Epidermal melanocyte (primary cell): Measurements from ENCODE around the gene WDPCP.
"Not testable (repeated sequence)": the region's sequence is repeated elsewhere in the genome, so short reads cannot be mapped to it uniquely, and the experiment has no call there.

Experiments used
- DNase-seq: peaks from one replicate; pipeline ENCODE4 v3.0.0; 2011; ENCODE audit warnings: low spot score; ENCODE audit not compliant: insufficient read length

WDPCP gene

DNA sequence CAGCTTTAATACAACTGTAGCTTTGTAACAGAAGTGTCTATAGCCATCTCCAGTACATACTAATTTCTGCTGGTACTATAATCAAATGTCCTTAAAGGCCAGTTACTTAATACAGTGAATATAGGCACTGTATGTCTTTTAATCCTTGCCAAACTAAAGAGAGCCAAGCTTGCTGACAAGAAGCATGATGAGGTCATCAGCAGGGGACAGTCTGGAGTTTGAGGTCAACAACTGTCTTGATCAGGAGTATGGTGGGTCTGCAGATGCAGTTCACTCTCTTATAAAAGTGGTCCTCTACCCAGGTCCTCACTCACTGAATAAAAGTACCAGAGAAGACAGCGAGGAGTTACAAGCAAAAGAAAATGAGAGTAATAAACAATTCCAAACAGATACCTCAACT lies 219.1 kb downstream of the WDPCP start:
- no peak for DNase-seq

DNA sequence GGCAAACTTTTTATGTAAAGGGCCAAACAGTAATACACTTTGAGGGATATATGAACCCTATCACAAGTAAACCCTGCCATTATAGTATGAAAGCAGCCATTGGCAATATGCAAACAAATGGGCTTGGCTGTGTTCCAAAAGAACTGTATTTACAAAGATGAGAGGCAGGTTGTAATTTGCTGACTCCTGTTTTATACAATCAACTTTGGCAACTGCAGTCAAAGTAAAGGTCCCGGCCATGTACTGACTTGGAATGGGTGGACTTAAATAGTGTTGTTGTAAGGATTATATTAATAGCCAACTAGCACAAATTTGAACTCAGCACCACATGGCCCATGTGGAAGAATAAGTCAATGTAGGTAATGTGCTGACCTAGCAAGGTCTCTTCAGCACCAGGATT lies 223.4 kb downstream of the WDPCP start:
- no peak for DNase-seq

DNA sequence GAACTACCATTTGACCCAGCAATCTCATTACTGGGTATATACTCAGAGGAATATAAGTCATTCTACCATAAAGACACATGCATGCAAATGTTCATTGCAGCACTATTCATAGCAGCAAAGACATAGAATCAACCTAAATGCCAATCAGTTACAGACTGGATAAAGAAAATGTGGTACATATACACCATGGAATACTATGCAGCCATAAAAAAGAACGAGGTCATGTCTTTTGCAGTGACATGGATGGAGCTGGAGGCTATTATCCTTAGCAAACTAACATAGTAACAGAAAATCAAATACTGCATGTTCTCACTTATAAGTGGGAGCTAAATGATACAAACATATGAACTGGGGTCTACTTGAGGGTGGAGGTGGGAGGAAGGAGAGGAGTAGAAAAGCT lies 230.6 kb downstream of the WDPCP start:
- DNase-seq: not testable (repeated sequence)

DNA sequence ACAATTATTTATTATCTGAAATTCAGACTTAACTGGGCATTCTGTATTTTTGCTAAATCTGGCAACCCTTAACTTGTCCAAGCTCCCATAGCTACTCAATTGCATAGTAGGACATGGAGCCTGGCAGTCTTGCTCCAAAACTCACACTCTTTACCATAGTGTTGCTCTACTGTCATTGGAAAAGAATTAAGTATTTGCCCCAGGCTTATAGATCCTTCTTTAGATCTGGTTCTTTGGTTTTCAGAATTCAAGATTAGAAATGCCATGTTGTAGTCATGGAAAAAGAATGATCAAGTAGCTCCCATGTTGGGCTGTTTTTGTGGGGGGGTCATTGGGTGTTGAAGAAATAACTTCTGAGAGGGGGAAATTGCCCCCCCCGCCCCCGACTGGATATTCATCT lies 240.9 kb downstream of the WDPCP start:
- DNase-seq: no peak

DNA sequence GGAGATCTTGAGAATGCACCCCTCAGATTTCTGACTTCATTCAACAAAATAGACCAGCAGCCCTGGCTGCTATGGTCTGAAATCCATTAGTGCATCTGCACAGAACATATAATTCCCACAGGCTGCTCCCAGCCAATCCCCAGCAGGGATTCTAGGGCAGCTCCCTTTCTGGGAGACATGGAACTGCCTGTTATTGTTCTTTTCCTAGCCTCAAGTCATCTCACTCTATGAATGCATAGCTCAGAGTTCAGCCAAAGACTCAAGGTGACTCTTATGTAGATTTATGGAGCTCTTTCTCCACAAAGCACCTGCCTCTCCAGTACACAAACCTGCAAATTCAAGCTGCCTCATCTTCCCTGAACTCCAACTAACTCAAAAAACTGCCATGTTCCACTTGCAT lies 241.9 kb downstream of the WDPCP start:
- no peak for DNase-seq

DNA sequence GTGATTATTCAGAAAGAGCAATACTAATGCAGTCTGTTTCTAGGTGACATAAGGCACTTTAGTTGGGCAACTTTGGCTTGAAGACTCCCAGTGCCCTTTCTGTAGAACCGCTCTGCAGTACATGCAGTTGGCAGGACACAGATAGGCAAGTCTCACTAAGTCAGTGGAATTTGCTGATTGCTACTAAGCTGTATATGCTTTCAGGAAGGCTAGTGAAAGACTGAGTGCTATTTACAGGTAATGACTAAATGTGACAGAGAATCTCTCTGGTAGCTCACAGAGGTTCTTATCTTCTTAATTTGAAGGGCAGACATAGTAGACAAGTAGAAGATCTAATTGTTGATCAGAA lies 243.0 kb downstream of the WDPCP start:
- DNase-seq: no peak

DNA sequence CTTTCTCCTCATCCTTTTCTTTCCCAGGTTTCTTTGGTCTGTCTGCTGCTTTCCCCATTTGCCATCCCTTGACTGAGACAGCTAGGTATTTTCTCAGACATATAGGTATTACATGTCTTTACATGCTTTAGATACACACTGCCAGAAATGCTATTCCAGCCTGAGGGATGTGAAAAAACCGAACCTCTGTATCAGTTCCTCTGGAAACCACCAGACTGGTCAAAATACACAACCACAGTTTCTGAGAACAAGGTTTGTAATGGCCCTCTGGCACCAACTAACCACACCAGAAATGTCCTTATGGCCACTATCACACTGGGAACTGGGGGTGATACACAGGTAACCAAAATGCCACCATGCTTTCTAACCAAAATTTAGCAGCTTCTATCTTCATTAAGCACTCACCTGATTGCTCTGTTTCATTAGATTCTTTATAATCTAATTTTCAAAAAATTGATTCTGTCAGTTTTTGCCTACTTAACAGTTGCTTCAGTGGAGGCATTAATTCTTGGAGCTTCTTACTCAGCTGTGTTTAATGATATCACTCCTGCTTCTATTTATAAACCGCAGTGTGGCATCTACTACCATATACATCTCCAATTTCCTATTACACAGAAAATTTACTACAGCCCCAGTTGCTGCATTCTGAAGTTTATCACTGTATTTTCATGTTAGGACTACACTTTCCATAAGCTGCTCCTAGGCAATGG lies 243.5 kb downstream of the WDPCP start:
- no peak for DNase-seq

DNA sequence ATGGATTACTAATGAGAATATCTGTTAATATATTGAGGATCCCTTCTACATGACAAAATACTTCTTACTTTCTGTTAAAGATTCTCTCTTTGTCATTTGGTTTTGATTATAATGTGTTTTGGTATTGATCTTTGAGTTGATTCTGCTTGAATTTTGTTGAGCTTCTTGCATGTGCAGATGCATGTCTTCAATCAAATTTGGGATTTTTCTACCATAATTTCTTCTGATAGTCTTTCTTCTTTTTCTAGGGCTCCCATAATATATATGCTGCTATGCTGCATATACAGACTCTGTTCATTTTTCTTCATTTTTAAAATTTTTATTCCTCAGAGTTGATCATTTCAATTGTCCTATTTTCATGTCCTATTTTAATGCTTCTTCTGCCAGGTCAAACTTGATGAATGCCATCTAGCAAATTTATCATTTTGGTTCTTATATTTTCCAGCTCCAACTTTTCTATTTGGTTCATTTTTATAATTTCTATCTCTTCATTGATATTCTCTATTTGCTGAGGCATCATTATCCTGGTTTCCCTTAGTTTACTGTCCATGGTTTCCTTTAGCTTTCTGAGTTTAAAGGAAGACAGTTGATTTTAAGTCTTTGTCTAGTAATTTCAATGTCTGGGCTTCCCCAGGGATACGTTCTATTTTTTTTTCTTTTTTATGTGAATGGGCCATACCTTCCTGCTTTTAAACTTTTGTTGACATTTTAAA lies 244.7 kb downstream of the WDPCP start:
- no peak for DNase-seq

DNA sequence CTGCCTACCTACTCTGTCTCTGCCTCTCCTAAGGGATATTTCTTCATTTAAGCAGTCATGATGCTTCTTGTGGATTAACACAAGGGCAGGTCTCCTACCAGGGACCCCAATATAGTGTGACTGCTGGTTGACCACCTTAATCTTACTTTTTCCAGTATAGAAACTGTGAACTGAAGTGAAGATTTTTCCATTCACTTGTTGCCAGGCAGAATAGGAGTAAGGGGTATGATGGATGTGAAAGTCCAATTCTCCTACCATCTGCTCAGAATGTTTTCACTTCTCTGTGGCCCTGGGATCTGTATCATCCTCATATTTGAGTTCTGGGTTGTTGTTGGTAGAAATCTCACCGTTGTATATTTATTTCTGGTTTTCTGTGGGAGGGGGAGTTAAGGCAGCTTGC lies 247.8 kb downstream of the WDPCP start:
- no peak for DNase-seq

DNA sequence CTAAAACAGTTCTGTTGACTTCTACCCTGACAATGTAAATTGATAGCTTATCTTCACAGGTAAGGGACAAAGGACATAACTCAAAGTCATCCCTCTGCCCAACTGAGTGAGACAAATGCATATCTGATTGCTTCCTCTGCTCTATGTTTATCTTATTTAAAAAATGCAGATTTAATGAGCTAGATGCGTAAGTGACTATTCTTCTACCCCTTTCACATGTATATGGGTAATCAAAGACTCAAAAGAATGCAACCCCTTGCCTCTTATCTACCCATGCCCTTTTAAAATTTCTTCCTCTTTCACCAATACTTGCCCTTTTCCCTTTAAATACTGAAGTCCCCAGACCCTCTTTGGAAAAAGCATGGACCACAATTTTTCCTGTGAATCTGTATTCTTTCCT lies 253.4 kb downstream of the WDPCP start:
- DNase-seq: no peak

DNA sequence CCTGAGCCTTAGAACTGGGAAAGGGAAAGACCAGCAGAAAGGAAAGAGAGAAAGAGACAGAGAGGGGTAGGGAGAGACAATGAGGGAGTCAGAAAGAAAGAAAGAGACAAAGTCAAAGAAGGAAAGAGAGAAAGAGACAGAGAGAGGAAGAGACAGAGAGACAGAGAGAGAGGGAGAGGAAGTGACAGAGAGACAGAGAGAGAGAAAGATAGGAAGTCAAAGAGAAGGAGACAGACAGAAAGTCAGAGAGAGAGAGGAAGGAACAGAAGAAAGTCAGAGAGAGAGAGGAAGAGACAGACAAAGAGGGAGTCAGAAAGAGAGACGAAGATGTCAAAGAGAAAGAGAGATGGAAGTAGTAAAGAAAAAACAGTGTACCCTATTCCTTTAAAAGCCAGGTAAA lies 261.8 kb downstream of the WDPCP start:
- DNase-seq: no peak

DNA sequence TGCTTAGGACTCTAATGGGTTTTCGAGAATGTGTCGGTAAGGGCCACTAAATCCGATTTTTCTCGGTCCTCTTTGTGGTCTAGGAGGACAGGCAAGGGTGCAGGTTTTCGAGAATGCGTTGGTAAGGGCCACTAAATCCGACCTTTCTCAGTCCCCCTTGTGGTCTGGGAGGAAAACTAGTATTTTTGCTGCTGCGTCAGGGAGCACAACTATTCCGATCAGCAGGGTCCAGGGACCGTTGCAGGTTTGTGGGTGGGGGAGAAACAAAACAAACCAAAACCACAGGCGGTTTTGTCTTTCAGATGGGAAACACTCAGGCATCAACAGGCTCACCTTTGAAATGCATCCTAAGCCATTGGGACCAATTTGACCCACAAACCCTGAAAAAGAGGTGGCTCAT lies 264.6 kb downstream of the WDPCP start:
- not testable (repeated sequence) for DNase-seq

DNA sequence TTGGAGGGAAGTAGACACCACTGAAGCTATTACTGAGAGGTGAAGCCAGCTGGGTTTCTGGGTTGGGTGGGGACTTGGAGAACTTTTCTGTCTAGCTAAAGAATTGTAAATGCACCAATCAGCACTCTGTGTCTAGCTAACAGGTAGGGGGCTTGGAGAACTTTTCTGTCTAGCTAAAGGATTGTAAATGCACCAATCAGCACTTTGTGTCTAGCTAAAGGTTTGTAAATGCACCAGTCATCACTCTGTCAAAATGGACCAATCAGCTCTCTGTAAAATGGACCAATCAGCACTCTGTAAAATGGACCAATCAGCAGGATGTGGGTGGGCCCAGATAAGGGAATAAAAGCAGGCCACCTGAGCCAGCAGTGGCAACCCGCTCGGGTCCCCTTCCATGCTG lies 266.3 kb downstream of the WDPCP start:
- not testable (repeated sequence) for DNase-seq

DNA sequence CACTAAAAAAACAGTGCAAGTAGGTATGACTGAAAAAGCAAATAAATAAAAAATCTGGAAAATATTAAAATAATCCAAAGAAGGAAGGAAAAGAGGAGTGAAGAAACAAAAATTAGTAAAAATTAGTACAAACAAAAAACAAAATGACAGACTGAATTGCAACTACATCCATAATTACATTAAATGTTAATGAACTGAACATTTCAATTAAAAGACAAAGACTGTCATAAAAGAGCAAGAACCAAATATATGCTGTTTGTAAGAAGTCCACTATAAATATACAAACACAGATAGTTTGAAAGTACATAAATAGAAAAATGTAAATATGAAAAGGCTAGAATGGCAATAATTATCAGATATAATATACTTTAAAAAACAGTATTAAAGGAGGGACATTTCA lies 267.6 kb downstream of the WDPCP start:
- no peak for DNase-seq

DNA sequence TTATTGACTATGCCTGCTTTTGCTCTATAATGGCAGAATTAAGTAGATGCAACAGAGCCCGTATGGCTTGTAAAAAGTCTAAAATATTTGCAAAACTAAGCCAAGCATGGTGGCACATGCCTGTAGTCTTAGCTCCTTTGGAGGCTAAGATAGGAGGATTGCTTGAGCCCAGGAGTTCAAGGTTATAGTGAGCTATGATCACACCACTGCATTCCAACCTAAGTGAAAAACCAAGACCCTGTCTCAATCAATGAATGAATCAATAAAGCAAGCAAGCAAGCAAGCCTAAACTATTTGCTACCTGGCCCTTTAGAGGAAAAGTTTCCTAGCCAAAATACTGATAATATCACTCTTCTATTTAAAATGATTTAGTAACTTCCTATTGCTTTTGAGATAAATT lies 277.7 kb downstream of the WDPCP start:
- DNase-seq: no peak

DNA sequence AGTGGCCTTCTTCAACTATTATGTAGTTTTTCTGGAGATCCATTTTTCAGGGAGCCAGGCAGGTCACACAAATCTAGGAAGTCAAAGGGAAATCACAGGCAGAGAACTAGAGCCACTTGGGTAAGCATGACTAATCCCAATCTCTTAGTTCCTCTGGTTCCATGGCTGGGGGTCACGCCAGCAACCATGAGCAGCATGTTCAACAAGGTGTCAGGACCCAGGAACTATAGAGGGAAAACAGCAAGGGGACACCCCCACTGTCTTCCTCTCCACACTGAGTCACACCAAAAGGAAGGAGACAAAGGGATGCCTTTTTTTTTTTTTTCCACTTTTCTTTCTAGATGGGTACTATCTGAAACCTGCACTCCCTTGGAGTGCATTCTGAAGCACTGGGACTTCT lies 286.8 kb downstream of the WDPCP start:
- DNase-seq: no peak

DNA sequence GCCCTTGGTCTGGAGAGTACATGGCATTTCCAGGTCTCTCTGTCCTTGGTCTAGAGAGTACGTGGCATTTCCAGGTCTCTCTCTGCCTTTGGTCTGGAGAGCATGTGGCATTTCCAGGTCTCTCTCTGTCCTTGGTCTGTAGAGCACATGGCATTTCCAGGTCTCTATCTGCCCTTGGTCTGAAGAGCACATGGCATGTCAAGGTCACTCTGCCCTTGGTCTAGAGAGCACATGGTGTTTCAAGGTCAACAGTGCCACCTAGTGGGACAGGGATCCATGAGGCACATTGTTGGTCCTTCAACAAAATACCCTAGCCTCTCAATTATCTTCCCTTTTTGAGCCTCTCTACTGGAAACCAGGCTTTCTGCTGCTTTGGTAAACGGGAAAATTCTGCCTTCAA lies 287.4 kb downstream of the WDPCP start:
- no peak for DNase-seq

DNA sequence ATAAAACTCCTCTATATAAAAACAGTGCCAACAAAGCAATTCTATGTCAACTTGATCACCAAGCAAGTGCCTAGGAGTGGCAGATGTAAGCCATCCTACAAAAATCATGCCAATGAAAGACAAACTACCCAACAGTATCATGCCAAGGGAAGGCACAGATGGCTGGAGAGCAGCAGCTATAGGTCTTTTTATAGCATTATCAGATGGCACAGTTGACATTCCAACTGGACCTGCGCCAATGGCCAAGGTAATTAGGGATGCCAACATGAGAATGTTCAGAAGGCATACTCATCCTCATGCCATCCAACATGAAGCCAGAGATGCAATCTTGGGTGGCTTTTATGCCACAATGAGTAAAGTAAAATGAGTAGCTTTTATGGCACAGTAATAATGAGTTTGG lies 300.3 kb downstream of the WDPCP start:
- DNase-seq: no peak

DNA sequence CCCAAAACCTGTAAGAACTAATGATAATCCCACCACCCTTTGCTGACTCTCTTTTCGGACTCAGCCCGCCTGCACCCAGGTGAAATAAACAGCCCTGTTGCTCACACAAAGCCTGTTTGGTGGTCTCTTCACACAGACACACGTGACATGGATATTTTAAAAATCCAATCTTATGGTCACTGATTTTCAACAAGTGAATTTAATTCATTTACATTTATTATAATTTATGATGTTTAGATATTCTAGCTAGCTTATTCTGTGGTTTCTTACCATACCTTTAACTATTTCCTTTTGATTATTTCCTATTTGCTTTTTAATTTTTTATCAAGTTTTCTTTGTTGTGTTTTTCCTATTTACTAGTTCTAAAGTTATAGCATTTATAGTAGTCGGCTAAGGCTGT lies 301.8 kb downstream of the WDPCP start:
- not testable (repeated sequence) for DNase-seq

DNA sequence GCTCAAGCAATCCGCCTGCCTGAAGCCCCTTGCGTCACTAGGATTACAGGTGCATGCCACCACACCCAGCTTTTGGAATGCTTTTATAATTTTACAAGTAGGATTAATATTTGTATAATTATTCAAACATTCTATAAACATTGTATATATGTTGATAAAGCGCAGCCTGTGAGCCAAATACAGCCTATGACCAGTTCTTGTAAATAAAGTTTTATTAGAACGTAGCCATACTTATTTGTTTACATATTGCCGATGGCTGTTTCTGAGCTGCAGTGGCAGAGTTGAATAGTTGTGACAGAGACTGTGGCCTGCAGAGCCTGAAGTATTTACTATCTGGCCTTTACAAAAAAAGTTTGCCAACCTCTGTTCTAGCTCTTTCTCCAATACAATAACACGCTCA lies 305.0 kb downstream of the WDPCP start:
- DNase-seq: no peak

DNA sequence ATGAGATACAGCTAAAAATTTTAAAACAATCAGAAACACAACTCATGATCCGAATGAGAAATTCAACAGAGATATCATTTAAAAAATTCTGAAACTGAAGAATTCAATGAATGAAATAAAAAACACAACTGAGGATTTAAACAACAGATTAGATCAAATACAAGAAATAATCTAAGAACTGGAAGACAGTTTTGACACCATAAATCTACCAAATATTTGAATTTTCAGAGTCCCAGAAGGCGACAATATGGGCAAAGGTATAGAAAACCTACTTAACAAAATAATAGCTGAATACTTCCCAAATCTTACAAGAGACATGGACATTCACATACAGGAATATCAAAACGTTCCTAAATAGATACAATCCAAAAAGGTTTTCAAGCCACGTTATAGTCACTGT lies 315.7 kb downstream of the WDPCP start:
- DNase-seq: no peak

DNA sequence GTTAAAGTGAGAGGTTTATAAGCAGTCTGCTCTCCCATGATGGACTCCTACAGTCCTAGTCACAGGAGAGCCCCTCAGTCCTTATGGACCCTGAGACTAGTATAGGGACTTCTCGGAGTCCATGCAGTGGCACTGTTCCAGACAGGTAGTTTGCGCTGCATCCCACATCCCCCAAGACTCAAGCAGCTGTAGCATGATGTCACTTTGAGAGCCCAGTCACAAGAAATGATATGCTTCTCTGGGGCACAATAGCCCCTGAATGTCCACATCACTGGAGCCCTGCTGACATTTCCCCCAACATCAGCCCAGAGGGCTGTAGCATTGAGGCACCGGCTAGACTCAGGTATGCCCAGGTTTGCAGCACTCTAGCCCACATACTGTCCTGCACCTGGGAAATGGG lies 317.6 kb downstream of the WDPCP start:
- DNase-seq: no peak

DNA sequence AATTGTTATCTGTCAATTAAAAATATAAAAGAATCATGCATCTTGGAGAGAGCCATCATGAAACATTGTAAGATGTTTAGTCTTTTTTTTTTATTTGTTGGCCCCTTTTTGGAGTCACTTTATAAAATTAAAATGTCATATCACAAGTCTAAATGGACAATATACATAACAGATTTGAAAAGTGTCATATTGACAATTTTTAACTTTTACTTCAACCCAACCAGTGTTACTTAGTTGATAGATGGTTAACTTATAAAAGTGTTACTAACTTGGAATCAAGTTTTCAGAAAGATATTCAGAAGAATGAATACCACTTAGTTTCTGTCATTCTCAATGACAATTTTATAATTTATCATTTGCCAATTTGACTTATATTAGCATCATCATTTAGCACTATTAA lies 319.3 kb downstream of the WDPCP start:
- no peak for DNase-seq
